HFF-Myc (cell line): ENCODE results near the gene VEPH1.
"Not testable (repeated sequence)": the region's sequence is repeated elsewhere in the genome, so short reads cannot be mapped to it uniquely, and the experiment has no call there.

Experiments
- DNase-seq: peaks from one replicate; pipeline ENCODE4 v3.0.0-alpha.2; 2011; ENCODE audit warnings: low read depth; ENCODE audit errors: extremely low read depth
- H3K4me3 ChIP-seq: replicated peaks from 2 replicates; pipeline ENCODE4 v1.5.1; 2011; ENCODE audit warnings: low read depth, mild to moderate bottlenecking, control low read depth, low read length
- TF ChIP-seq, protein P1 (sequence below): IDR thresholded peaks from 2 replicates; pipeline ENCODE4 v1.5.1; 2012; ENCODE audit warnings: mild to moderate bottlenecking, low read depth, low read length, control low read depth; ENCODE audit errors: missing control alignments

VEPH1 gene

DNA sequence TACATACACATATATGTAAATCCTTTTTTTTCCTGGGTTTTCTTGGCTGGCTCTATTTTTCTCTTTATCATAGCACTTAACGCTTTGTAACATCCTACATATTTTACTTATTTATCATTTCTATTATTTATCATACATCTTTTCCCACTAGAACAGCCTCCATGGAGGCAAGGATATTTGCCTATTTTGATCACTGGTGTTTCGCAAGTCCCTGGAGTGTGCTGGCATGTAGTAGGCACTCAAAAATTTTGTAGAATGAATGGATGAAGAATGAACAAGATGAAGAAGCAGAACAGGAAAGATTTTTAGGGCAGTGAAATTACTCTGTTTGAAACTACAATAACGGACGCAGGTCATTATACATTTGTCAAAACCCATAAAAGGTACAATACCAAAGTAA lies 149.6 kb downstream of the VEPH1 start:
- TF ChIP-seq, protein P1, sequence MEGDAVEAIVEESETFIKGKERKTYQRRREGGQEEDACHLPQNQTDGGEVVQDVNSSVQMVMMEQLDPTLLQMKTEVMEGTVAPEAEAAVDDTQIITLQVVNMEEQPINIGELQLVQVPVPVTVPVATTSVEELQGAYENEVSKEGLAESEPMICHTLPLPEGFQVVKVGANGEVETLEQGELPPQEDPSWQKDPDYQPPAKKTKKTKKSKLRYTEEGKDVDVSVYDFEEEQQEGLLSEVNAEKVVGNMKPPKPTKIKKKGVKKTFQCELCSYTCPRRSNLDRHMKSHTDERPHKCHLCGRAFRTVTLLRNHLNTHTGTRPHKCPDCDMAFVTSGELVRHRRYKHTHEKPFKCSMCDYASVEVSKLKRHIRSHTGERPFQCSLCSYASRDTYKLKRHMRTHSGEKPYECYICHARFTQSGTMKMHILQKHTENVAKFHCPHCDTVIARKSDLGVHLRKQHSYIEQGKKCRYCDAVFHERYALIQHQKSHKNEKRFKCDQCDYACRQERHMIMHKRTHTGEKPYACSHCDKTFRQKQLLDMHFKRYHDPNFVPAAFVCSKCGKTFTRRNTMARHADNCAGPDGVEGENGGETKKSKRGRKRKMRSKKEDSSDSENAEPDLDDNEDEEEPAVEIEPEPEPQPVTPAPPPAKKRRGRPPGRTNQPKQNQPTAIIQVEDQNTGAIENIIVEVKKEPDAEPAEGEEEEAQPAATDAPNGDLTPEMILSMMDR, result no peak
- H3K4me3 ChIP-seq, result no peak overlapping the region
- DNase-seq, result no peak

DNA sequence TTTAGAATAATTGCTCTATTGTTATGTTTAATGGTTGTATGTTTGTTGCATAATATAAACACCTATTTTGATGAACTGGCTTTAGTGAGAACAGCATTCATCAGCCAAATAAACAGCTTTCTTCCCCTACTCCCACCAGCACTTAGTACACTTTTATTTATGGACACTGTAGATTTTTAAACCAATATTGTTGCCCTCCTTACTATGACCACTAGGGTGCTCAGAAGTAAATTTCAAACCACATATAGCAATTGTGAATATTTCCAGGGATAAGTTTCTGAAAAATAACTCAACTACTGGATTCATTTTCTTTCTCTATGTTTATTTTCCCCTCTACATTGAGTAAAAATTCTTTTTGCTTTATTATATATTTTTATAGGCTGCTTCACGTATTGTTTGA lies 151.2 kb downstream of the VEPH1 start:
- TF ChIP-seq, protein P1, result peak; percentile 15
- H3K4me3 ChIP-seq, result no peak overlapping the region
- DNase-seq, result no peak

DNA sequence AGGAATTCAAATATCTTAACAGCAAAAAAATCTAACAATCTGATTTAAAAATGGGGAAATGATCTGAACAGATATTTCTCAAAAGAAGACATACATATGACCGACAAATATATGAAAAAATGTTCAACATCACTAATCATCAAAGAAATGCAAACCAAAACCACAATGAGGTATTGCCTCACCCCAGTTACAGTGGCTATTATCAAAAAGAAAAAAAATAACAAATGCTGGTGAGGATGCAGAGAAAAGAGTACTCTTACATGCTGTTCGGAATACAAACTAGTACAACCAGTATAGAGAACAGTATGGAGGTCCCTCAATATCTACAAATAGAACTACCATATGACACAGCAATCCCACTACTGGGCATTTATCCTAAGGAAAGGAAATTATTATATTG lies 152.6 kb downstream of the VEPH1 start:
- H3K4me3 ChIP-seq, DNase-seq: not testable (repeated sequence)

DNA sequence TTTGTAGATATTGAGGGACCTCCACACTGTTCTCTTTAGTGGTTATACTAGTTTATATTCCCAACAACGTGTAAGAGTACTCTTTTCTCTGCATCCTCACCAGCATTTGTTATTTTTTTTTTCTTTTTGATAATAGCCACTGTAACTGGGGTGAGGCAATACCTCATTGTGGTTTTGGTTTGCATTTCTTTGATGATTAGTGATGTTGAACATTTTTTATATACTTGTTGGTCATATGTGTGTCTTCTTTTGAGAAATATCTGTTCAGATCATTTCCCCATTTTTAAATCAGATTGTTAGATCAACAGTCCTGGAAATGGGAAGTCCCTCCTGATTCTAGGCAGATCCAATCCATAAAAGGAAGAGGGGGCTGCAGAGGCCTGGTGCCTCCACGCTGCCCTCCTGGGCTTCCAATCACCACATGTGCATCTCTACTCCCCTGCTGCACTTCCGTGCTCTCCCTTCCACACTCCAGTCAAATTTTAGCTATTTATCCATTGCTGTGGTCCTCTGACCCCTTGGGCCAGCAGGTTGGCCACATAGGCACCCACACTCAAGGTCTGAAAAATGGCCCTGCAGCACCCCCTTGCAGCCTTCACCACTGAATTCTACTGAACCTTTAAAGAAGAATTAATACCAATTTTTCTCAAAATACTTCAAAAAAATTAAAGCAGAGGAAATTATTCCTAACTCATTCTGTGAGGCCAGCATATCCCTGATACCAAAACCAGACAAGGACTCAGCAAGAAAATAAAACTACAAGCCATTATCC lies 154.7 kb downstream of the VEPH1 start:
- H3K4me3 ChIP-seq, DNase-seq: not testable (repeated sequence)

DNA sequence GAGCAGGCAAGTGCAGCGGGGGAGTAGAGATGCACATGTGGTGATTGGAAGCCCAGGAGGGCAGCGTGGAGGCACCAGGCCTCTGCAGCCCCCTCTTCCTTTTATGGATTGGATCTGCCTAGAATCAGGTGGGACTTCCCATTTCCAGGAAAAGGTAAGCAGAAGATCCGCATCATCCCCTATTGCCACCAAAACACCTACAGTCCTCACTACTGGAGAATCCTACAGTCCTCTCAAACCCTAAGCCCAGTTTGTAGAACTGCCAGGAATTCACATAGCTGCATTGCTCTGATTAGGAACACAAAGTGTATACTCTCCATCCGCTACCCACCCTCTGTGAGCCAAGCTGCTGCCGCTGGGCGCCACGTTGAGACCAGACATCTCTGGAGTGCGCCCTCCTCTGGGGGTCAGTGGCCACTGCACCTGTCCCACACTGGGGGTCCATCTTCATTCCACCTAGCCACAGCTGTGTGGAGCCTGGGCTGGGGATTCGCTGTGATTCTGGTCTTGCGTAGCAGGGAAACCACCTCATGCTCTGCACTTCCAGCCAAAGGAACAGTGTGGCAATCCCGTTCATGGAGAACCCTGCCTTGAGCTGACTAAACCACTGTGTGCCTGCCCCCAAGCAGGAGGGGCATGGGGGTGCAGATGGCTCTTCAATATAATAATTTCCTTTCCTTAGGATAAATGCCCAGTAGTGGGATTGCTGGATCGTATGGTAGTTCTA lies 155.5 kb downstream of the VEPH1 start:
- TF ChIP-seq, protein P1, result peak; percentile 38
- no peak overlapping the region for H3K4me3 ChIP-seq
- no peak for DNase-seq

DNA sequence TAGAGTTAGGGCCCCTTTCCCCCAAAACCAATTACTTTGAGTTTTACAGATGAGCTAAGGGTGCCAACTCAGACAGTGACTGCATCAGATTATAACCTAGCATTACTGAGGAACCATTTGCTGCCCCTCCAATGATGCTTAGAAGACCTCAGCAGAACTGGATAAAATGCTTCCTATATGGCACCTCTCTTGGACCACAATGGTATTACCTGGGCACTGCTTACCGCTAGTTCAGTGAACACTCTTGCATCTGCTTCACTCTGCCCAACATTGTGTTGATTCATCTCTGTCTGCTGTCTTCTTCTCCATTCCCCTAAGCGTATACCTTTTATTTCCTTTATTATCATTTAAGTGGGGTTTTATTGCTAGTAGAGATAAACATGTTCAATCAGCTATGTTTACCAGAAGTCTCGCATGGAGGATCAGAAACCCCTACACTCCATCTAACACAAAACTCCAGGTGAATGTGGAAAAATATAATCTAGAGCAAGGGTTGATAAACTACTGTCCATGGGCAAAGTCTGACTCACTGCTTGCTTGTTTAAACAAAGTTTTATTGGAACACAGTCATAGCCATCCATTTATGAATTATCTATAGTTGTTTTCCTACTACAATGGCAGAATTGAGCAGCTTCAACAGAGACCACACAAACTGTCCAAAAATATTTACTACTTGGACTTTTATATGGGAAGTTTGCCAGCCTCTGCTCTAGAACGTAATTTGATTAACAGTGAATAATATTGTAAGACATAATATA lies 166.8 kb downstream of the VEPH1 start:
- TF ChIP-seq, protein P1, result no peak
- H3K4me3 ChIP-seq, result no peak overlapping the region
- no peak for DNase-seq

DNA sequence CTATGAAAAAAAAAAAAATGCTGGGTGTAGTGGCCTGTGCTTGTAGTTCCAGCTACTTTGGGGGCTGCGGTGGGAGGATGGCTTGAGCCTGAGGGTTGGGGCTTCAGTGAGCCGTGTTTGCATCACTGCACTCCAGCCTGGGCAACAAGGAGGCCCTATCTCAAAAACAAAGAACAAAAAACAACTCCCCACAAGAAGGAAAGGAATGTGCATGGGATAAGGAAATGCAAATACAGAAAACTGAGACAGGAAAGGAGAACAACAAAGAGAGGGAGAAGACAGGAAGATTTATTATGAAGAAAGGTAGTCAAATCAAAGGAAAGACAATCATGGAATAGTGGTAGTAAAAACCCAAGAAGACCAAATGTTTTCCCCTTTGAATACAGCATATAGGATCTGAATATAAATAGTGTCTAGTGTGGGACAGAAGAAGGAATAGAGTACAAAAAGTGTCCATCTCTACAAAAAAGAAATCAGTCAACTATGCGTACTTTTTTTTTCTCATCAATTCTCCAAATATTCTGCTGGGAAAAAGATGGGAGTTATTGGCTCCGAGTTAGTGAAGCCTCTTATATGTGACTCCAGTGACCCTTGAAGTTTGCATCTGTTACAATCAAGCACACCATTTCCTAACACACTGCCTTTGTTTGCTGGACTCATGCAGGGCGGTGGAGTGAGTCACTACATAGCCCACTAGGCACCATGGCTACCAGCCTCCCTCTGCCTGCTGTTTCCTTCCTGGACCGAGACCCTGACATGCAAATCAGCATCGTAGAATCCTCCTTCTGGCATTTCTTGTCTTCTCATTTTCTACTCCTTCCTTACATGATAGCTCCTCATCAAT lies 167.8 kb downstream of the VEPH1 start:
- TF ChIP-seq, protein P1, result no peak
- DNase-seq, result peak; percentile 37
- H3K4me3 ChIP-seq, result no peak overlapping the region
